ENCODE data around the gene VAV2. TPM values are rescaled to one million over a fixed set of nuclear protein-coding genes. Genes with fewer than 3 reads are reported as not detected.
A peak's percentile ranks its signal among the peaks of the same experiment; 100 is the strongest.

VAV2 gene
- polyA plus RNA-seq, 12 donors = 12.0 to 16.6 (median 15.0) TPM; not detected in 1

DNA sequence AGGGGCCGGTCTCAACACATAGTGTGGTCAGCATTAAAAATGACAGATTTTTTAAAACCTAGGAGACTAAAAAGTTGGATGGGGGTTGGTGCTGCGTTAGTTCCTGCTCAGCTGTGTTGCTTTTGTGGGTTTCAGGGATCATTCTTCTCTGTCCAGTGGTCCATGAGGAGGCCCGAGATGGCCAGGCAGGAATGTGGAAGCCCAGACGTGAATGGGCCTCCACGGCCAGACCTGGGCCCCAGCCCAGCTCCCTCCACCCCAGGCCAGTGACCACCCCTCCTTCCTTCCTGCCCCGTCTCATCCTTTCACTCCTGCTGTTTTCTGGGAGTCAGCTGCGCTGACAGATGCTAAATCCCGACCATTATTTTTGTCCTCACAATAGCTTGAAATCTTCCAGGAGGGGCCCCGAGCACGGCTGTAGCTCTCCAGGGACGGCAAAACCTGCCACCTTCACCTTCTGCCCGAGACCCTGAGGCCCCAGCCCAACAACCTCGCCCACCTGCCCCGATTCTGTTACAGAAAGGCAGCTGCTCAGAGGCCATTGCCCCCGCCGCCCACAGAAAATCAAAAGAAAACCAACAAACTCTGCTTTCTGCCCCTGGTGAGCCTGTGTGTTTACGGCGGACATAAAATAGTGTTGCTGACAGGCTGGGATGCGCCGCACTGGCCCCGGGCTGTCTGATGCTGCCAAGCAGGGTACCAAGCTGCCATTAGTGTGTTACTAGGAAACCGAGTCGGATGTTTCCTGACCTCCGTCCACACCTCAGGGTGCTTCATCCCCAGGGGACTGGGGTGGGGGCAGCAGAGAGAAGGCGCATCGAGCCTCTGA, 170.3 kb downstream of the VAV2 start:
- DNase-seq = no peak

DNA sequence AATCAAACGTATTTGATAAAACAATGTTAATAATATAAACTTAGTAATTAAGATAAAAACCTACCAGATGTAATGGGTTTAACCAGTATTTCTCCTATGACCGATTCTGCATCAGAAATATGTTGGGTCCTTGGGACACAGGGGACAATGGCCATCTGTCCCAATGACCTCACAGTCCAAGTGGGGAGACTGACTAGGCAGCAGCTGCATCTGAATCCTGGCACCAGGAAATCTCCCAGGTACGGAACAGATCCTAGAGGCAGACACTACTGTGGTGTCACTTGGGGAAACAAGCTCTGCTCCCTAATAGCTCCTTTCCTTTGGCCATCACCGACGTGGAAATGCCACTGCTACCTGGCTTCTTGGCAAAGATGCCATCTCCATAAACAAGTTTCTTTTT, 172.2 kb downstream of the VAV2 start:
- no peak for DNase-seq

DNA sequence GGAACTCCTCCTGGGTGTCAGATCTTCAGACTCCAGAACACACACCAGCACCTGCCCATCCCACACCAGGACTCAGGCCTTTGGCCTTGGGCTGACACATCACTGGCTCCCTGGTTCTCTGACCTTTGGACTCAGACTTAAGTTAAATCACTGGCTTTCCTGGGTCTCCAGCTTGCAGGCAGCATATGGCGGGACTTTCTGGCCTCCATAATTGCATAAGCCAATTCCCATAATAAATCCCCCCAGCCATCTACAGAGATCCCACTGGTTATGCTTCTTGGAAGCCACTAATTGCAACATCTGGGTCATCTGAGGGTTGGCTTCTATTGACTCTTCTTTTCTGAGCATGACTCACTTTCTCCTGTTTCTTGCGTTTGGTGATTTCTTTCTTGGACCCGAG, 173.7 kb downstream of the VAV2 start:
- no peak for DNase-seq

DNA sequence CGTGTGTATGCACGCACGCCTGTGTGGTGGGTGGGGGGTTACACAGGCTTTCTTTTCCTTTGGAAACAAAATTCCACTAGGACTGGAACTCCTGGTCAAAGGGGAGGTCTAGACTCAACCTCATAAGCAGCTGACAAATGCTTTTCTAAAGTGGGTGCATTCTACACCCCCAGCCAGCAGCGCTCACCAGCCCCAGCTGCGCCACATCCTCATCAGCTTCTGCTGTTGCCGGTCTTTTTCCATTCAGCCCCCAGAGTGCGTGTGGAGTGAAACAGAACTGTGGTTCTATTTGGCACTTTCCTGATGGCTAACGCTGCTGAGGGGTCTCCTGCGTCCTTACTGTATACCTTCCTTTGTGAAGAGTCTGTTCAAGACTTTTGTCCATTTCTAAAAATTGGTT, 176.3 kb downstream of the VAV2 start:
- no peak for DNase-seq

DNA sequence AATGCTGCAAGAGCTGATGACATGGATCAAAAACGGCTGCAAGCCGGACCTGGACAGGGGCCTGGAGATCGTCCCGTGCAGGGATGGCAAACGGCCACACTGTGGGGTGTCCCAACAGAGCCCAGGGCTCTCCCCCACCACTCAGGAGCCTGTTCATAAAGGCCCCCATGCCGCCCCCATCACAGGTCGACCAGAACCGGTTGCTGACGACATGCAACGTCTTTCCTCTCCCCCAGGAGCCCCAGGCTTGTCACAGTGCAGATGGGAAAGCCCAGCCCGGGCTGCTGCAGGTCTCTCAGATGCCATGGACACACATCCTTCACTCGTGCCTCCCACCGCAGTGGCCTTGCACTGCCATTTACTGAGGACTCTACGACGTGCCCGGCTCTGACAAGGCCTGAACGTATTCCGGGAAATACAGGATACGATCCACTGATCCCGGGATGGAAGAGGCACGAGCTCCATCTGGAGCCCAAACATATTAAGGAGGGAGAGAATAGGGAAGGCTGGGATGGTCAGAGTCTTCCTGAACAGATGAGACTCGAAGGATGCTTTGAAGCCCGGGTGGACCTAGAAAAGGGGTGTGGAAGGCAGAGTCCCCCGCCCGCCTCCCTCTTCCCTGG, 177.4 kb downstream of the VAV2 start:
- no peak for DNase-seq

DNA sequence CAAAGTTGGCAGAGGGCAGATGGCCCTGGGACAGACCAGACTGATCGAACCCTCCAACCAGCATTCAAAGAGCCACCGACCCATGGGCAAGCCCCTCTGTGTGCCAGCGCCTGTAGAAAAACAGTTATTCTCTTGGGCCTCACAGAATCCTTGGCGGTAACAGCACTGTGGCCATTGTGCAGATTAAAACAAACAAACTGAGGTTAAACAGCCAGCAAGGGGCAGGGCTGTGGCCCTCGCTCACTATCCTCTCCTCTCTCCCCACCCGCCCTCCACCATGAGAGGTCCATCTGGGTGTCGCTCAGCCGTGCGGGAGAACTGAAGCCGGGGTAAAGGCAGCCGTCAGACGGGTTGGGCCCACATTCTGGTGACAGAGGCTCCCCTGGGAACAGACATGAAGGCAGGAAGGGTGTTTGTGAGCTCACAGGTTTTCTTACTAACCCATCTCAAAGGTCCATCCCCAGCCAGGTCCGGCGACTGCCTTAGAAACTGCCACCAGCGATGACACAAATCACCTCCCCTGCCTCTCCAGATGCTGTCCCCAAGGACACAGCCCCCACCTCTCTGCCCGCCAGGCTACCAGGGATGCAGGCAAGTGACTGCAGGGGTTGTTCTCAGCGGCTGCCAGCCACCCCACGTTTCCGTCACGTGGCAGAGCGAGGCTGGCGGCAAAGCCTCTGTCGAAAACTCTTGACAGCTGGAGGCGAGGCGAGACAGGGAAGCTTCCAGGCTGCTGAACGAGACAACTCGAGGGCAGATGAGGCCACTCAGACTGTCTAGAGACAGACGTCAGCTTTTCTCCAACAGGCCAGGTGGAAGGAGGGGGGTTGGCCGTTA, 178.2 kb downstream of the VAV2 start:
- DNase-seq = peak; percentile 55

DNA sequence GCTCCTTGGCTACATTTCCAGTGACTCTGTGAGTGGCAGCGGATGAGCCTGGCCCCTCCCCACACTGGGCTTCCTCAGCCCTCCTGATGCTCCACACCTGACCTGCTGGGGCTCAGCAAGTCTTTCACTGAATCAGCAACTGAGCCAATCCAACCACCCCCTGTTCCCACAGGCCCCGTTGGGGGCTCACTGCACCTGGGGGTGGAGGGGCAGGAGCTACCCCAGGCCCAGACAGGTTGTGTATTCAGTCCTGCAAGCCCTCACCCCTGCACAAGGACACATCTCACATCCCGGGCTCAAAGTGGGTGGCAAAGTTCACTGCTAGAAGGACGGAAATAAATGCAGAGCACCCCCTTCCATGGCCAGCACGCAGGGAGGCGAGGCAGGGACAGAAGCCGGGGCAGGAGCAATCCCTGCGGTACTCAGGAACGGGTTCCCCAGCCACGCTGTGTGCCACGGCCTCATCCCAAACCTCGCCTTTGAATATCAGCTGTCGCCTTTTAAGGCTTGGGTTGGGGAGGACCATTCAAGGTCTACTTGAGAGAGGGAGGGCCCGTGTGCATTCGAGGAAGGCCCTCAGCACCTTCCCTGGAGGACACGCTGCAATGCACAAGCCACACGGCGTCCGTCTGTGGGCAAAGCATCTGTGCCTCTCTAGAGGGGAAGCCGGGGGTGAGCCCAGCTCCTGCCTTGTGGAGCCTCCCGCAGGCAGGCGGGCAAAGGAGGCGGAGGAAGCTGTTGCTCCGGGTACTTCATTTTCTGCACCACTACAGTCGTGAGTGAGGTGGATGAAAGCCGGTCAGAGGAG, 179.0 kb downstream of the VAV2 start:
- no peak for DNase-seq

DNA sequence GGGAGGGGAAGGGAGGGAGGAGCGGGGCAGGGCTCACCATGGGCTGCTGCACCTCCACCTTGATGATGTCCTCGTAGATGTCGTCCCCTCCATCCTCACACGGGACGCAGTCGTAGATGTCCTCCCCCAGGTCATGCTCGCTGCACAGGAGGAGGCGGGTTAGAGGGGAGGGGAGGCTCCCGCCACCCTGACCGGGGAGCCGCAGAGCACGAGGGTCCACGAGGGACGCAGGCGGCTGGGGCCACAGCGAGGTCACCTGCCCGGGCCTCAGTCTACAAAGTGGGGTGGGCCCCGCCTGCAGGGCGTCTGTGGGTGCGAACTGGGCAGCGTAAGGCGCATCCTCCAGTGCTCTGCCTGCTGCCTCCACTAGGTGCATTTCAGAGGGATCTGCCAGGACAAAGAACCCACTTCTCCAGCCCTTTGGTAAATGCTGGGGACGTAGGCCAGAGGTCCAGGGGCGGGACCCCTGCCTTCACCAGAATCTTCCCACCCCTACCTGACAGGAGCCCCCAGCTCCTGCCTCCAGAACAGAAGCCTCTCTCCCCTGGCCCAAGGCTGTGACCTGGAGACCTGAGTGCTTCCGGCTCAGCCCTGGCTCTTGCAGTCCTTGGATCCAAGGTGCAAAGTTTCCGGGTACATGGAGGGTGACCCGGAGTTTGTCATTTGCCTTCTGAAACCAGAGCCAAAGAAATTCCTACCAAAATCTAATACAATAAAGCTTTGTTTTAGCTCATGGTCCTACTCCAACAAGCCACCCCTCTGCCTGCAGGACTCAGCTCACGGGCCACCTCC, 179.9 kb downstream of the VAV2 start:
- no peak for DNase-seq

DNA sequence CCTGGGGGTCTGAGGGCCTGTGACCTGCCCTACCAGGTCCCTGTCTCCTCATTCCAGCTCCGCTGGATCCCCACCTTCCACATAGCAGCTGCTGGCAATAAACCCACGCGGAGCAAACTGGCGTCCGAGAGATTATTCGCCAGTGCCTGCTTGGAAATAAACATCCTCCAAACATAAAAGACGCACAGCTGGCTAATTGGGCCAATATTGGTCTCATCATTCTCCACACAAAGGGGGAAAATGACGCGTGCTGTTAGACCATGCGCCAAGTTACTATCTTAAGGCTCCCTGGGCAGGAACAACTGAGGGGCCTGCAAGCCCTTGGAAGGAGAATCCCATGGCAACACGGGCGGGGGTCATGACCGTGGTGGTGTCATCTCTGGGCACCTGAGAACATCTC, 180.7 kb downstream of the VAV2 start:
- no peak for DNase-seq

DNA sequence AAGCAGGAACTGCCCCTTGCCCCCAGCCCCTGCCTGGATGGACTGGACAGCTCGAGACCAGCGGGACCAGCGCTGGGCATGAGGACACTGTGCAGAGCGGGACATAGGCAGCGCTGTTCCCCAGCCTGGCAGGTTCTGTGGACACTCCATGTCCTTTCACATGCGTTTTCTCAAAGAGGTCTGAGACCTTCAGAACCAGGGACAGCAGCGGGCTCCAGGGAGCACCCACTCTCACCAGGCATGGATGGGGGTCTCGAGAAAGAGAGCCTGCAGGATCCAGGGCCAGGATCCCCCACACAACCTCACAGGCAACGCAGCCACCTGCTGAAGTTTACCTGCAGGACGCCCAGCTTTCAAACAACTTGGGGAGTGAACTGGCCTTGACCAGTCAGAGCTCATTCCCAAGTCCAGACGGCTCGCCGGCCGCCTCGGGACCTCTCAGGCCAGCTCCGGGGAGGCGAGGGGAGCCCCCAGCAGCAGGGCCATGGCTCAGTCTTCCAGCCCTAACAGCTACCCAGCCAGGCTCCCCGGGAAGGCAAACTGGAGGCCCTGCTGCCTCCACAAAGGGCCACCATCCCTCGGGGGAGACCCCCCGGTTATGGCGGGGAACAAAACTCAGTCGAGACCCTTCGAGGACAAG, 181.4 kb downstream of the VAV2 start:
- DNase-seq = no peak

DNA sequence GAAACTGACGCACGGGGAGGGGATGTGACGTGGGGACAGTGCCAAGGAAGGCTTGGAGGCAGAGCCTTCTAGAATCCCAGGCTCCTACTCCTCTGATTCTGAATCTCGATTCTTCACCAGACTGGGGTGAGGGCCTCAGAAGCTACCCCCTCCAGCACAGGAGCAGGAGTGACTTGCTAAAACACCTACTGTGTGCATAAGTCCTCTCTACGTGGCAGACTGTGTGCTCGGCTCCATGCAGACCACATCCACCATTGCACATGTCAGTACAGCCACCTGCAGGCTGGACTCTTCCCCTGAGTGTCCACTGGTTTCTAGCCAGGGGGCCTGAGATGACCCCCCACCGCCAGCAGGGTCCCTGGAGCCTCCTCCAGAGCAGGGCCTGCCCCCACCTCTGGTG, 182.8 kb downstream of the VAV2 start:
- DNase-seq = no peak

DNA sequence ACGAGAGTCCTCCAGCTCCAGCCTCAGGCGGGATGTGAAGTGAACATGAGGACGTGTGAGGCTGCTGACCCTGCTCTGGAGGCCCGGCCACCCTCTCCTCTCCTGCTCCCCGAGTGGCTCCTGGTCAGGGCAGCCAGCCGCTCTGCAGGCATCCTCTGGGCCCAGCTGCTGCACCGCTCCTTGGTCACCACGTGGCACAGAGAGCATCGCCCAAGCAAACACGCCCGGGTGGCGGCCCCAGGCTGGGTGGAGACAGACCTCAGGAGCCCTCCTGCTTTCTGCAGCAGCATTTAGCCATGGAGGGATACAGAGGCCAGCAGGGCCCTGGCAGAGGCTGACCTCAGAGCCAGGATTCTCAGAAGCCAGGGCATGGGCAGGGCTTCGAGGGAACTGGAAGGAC, 184.3 kb downstream of the VAV2 start:
- DNase-seq = no peak

DNA sequence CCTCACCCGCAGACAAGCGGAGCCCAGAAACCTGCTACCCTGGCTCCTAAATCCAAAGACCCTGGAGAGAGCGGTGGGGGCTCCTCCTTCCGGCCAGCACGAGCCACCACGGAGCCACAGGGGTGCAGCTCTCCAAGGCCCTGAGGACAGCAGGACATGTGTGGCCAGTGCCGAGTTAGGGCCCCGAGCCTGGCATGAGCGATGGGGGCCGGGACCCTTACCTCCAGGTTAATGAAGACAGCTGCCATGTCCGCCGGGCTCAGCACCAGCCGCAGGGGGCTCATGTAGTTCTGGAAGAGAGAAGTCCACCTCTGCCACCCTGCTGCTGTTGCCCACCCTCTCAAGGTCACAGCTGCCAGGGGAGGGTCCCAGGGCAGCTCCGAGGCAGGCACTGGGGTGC, 185.1 kb downstream of the VAV2 start:
- no peak for DNase-seq

DNA sequence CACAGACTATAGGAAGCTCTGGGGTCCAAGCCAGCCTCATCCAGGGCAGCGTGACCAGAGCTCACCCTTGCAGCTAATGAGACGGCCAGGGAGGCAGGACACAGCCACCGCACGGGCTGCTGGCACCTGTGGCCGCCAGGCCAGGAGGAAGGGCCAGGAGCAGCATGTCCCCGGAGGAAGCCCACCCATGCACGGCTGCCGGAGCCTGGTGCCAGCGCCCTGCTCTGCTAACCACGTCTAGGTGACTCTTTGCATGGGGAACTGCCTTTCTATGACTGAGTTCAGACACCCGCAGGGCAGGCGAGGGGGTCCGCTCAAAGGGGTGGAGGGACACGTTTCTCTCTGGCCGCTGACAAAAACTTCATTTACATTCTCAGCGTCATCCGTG, 185.5 kb downstream of the VAV2 start:
- DNase-seq = no peak

DNA sequence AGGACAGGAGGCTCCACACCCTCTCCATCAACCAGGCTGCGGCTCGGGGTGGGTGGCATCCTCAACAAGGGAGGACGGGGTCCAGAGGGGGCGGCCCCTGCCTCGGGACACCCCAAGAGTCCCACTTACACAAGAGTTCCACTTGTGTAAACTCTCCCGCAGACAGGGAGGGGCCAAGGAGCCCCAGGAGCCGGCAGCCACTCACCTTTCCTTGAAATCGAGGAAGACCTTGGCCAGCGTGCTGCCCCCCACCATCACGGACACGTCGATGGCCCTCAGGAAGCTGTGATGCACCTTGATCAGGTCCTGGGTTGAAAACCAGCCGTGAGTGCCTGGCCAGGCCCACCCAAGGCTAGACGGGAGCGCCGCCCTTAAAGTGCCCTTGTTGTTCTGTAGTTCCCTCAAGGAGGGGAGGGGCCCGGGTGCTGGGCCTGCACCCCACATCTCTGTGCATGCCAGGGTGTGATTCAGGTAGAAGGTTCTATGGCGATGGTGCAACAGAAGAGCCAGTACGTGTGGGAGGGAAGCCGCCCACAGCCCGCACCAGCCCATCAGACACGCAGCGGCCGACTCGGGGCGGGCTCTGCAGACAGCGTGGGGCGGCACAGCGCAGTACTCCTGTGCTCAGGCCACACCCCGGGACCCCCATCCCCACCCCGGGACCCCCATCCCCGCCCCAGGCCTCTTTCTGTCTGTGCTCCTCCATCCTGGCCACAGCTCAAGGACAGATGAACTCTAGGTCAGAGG, 186.1 kb downstream of the VAV2 start:
- DNase-seq = no peak

DNA sequence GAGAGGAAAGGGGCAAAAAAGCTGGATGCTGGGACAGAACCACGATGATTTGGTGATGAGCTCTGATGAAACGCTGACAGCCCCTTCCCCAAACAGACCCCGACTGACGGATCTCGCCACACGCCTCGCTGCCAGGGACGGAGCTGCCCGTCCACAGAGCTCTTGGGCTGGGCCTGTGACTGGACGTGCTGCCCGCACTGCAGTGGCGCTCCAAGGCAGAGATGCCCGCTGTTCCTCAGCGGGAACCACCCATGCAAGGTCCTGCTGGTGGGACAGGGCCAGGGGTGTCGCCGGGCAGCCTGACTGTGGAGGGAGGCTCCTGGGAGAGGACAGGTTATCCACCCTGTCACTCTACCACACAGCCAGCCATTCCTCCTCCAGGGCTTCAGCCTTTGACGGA, 187.9 kb downstream of the VAV2 start:
- no peak for DNase-seq

DNA sequence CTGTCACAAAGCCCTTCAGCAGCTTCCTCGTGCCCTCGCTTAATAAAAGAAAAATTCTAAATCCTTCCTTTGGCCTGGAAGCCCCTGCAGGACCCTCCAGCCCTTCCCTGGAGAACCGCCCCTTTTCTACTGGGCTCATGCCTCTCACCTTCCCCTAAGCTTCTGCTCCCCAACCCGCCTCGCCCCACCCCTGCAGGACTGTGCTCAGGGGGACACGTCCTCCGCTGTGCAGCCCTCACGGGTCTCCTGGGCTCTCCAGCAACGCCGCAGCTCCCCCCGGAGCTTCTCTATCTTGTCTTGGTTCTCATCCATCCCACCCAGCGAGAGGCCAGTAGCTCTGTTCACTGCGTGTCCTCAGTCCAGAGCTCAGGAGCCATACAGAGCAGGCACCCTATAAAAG, 188.4 kb downstream of the VAV2 start:
- DNase-seq = no peak

DNA sequence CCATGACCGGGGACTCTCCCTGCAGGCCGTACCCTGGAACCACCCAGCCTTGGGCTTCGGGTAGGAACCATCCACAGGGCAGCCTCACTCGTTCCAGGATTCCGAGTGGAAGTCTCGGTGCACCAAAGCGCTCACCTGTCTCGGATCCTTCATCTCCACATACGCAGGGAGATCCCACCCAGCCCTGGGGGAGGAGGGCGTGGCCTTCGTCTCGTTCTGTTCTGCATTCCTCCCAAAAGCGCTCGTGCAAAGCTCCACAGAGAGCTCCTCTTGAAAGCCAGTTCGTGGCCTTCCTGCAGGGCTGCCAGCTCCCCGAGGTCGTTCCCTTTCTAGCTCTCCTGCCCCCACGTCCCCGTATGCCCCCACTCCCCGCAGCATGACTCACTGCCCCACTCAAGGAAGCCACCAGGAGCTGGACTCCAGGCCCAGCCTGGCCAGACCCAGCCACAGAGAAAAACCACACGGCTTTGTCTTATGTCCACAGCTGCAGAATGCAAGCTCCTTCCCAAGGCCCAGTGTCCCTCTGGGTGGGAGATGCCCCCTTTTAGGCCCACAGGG, 189.0 kb downstream of the VAV2 start:
- no peak for DNase-seq

DNA sequence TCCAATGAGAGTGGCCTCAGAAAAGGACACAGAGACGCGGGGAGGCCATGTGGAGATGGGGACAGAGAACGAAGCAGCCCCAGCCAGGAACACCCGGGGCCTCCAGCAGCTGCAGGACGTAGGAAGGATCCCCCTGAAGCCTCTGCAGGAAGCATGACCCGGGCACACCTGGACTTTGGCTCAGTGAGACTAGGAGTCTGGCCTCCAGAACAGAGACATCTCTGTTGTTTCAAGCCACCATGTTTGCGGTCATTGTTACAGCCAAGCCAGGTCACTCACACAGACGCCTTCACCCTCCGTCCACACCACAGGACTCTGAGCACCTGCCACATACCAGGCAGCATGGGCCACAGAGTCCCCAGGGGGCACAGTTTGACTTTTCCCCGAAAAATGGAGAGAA, 190.4 kb downstream of the VAV2 start:
- no peak for DNase-seq

DNA sequence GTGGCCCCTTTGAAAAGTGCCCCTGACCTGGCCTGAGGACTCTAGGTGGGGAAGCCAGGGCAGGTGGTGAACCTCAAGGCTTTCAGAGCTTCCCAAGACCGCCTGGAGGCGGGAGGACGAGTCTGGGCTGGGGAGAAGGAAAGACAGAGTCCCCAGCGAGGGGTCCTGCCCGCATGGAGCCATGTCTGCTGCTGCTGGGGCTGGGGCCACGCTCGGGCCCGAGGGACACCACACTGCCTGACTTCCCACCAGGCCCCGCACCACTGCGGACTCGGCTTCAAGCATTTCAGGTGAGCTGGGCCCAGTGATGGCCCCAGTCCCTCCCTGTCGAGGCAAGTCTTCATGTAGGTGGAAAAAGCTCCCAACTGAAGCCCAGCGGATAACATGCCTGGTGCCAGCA, 191.9 kb downstream of the VAV2 start:
- DNase-seq = no peak
